NCI-H82 treated with DMSO at 0.1 percent for 48 hours (cell line): ENCODE measurements around the gene CDKAL1.

Experiments used
- DNase-seq: peaks from one replicate; lab custom pipeline; 2025; ENCODE audit not compliant: unreplicated experiment; lab: John Stamatoyannopoulos, UW

CDKAL1 gene

DNA sequence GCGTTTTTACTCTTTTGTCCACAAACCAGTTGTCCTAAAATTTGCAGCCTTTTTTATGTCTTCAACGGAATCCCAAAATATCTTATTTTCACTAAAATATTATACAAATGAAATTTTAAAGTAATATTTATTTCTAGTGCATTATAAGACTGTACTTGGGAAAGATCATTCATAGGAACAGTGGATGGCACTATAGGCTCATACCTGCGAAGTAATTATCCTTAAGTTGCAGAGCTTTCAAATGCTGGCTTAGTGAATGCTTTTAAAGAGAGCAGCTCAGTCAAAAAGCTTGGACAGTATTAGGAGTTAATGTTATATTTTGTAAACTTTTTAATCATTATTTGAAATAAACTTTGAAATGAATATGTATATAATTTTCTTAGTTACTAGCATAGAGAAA lies 254.9 kb downstream of the CDKAL1 start:
- no peak for DNase-seq

DNA sequence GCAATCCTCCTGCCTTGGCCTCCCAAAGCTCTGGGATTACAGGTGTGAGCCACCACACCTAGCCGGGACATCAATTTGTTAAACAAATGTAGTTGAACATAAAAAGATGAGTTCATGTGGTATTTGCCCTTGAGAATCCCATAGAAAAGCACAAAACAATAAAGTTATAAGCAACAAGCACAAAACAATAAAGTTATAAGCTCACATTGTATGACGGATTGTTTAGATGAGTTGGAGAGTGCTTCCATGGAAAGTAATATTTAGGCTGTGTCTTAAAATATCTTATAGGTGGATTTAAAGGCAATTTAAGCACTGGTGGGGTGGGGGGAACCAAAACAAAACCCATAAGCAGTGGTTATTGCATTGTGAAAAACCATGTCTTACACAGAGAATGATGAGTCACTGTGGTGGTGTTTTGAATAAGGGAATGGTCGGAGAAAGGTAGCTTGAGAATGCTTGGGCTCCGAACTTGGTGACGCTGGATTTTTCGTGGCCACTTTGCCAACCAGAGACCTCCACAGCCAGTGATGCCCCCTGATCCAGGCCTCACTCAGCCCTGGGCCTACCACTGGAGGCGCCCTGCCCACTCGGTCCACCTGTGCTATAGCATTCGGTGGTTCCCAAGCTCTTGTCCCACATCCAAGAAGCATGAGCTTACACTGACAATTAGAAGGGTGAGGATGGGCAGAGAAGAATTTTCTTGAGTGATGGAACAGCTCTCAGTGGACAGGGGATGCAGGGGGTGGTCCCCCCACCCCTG lies 256.0 kb downstream of the CDKAL1 start:
- DNase-seq: no peak

DNA sequence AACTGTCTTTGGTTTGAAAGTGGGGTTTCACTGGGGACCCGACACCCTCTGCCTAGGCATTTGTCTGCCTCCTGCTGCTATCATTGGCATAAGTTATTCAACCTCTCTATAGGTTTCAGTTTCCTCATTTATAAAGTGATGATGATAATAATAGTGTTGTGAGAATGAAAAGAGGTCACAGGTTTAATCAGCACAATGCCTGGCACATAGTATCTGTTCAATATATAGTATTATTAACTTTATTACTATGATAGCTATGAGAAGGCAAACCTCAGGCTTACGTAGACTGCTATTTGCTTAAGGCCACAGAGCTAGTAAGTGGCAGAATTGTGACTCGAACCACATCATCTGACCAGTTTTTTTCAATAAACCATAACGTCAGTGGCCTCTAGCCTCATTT lies 256.8 kb downstream of the CDKAL1 start:
- DNase-seq: no peak

DNA sequence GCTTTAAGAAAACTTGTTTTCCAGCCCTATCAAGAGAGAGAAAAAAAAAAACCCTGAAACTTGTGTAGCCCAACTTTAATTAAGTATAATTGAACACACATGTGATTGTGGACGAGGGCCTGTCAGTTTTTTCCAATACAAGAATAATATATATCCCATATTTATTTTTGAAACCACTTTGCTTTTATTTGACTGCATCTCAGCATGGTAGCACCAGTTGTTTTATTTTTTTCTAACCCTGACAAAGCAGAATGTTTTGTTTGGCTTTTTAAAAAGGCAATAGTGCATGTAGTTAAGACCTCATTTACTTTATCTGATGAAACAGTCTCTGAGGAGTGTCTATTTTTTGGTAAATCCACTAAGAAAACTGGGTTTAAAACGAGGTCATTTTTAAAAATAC lies 257.7 kb downstream of the CDKAL1 start:
- no peak for DNase-seq

DNA sequence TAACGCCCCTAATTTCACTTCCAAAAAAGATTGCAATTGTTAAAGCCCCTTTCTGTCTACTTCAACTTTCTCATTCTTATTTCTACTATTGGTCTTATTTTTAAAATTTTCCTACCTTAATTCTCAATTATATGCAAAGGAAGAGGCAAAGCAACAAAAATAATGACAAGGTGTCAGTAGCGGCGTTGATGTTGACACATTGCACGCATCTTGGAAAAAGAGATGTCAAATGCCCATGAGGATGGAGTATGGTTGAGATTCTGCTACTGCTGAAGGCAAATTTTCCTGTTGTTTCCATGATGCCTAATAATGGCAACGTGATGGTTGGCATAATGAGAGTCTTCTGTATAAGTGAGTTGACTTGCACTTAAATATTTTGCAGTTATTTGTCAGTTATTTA lies 258.9 kb downstream of the CDKAL1 start:
- no peak for DNase-seq

DNA sequence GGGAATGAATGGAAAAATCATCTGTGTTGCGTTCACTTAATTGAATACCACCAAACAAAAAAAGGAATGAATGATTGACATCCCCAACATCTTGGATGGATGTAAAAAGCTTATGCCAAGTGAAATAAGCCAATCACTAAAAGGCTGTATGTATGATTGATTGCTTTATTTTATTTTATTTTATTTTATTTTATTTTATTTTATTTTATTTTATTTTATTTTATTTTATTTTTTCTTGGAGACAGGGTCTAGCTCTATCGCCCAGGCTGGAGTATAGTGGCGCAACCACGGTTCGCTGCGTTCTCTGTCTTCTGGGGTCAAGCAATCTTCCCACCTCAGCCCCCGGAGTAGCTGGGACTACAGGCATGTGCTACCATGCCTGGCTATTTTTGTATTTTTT lies 263.3 kb downstream of the CDKAL1 start:
- no peak for DNase-seq

DNA sequence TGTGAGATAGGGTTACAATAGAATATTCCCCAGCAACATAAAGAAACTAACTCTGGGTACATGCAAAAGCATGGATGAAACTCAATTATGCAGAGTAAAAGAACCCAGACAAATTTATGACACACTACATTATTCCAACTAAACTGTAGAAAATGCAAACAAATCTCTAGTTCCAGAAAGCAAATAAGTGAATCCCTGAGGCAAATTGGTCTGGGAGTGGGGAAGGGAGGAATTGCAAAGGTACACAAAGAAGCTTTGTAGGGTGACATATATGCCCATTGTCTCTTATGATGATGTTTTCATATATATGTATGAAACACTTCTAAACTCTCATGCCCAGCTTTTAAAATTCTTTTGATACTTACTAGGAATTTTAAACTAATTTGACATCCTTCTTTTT lies 266.0 kb downstream of the CDKAL1 start:
- no peak for DNase-seq

DNA sequence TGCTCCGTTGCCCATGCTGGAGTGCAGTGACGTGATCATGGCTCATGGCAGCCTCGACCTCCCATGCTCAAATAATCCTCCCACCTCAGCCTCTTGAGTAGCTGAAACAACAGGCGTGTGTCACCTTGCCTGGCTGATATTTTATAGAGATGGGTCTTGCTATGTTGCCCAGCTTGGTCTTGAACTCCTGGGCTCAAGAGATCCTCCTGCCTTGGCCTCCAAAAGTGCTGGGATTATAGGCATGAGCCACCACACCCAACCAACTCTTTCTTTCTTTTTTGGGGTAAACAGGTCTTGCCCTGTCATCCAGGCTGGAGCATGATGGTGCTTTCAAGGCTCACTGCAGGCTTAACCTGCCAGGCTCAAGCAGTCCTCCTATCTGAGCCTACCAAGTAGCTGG lies 266.4 kb downstream of the CDKAL1 start:
- no peak for DNase-seq

DNA sequence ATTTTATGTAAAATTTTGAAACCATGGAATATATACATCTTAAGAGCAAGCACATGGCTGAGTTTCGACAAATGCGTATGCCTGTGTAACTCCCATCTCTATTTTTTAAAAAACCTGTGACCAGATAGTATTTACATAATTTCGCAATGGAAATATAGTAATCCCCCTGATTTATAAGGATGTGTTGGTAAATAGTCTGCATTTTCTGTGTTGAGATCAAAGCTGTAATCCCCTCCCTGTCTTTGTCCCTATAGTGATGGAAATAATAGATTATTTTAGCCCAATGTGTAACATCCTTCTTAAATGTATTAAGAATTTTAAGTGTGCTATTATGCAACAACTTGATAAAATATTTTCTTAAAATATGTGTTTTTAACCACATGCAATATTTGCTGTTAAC lies 267.3 kb downstream of the CDKAL1 start:
- no peak for DNase-seq

DNA sequence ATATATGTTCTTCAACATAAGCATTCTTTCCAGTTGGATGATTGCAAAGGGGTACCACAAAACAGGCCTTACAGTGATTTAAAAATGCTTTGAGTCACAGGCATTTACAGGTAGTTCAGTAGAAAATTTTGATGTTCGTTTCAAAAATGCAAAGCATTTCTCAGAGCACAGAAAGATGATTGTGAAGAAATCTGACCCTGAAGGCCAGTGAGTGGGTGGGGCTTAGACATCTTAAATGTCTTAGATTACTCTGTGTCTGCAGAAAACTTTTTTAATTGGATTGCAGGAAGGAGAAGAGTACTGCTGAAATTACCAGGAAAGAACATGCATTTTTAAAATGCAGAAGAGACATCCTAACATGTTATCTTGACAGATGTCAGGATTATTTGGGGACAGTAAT lies 268.3 kb downstream of the CDKAL1 start:
- peak; percentile 63 for DNase-seq

DNA sequence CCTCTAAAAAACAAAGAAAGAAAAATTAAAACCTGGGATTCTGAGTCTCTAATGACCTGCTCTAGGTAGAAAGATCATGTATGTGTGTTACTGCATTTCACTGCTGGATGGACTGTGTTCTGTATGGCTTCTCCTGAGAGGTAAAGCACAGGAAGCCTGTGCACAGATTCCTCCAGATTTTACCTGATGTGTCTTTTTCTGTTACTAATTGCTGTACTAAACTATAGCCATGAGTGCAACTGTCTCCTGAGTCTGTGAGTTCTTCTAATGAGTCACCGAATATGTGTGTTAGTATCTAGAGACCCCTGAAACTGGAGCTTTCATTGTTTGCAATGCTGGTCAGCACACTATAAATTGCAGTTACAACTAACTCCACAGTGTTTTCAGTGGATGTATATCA lies 270.8 kb downstream of the CDKAL1 start:
- no peak for DNase-seq

DNA sequence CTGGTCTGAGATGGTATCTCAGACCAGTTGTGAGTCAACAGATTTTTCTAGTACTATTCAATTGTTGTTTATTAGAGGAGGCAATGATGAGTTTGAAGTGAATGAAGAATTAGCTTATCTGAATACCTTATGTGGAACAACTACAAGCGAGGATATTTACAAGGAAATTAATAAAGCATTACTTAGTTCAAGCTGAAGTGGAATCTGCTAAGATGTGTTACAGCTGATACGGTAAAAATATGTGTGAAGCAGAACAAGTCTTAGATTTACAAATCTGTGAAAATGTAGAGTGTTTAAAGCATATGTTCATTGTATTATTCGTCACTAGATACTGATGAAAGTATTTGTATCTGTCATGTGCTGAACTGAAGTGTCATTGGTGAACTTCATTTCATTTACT lies 272.4 kb downstream of the CDKAL1 start:
- no peak for DNase-seq

DNA sequence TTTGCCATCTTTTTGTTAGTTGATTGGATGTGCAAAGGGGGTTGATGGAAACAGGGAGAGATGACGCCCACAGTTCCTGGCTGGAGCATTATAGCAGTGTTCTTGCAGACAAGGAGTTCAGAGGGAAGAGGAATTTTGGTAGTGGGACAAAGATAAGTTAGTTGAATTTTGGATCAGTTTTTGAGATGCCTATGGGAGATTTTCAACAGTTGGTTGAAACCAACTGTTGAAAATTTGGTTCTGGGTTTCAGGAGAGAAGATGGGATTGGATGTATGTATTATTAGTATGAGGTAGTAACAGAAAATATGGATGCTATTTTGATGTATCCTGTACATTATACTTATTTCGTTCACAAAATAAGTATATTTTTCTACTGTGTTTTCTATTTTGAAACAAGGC lies 274.2 kb downstream of the CDKAL1 start:
- DNase-seq: no peak

DNA sequence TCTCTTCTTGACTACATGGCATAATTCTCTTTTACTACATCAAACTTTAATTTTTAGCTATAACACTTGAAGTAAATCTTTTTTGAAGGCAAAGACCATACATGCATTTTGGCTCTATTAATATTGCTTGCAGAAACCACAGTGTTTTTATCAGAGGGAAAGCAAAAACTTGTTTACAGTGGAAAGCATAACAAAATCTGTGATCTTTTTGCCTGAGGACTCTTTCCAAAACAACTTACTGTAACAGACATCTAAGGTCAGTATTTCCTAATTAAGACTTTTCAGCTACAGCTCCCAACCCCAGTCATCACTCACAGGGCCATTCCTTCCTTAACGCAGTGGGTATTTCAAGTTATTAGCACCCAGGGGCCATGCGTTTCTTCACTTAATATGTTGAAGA lies 274.7 kb downstream of the CDKAL1 start:
- no peak for DNase-seq

DNA sequence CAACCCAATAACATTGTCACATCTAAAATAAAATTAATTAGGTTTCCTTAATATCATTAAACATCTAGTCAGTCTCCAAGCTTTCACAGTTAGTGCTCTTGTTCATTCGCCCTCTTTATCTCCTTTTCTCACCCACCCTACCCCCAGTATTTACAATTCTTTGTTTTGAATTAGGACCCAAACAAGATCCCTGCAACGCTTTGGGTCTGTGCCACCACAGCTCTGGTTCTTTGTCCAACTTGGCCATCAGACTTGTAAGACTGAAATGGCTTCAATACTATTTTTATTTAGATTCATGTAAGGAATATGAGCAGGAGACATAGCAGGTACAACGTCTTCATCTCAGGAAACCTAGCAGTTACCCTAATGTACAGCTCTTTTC lies 276.5 kb downstream of the CDKAL1 start:
- DNase-seq: no peak

DNA sequence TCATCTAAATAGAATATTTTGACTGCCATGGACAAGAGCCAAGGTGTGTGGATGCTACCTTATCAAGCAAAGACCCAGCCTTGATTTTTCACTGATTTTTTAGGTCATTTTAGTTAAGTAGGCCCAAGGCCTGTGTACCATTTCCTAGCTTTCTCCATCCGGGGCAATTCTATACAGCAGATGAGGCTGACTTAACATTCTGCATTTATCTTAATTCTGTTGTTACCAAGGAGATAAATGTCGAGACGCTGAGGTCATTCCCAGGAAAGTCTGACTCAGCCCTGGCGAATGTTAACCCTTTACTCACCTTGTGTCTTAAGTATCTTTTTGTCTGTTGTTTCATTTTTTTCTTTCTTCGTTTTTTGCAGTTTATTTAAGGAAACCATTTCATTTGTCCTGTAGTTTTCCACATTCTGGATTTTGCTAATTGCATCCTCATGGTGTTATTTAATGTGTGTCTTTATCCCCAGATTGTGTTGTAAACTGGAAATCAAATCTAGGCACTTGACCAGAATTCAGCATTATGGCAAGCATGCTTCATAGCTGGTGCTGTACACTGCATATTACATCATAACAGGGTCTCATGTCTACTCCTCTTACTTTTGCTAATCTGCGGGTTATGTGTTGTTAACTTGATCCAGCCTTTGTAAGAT lies 277.0 kb downstream of the CDKAL1 start:
- no peak for DNase-seq

DNA sequence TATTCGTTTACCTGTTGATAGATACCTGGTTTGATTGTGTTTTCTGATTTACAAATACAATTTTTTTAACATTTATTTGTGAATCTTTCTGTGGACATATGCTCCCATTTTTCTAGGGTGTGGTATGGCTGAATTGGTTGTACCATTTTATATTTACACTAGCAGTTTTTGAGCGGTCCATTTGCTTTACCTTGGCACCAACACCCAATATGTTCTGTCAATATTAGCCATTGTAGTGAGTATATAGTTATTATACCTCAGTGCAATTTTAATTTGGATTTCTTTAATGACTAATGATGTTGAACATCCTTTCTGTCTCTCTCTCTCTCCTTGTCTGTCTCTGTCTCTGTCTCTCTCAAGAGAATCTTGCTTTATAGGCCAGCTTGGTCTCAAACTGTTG lies 278.5 kb downstream of the CDKAL1 start:
- no peak for DNase-seq

DNA sequence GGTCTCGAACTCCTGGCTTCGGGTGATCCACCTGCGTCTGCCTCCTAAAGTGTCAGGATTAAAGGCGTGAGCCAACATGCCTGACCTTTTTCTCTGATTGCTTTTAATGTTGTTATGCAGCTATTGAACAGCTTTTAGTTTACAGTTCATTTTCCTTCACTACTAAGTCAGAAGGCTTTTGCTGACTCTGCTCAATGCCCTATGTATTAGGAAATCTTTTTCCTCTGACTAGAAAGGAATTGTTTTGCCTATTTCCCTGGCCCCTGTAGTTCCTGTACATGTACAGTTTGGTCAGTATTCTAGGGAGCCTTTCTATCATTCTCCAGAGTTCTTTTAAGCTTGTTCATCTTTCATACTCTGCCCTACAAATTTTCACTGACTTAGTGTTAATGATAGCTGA lies 280.2 kb downstream of the CDKAL1 start:
- no peak for DNase-seq

DNA sequence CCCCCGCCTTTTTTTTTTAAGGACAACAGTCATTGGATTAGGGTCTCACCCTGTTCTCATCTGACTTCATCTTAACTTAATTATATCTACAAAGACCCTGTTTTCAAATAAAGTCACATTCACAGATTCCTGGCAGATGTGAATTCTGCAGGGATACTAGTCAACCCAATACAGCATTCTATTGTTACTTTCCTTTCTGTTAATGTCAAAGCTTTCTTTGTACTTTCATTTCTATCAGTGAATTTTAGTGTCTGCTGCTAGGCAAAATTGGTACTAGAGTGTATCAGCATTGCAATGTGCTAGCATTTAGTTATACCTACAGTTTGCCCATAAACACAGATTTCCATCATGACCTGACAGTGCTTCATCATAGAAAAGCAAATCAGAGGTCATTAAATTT lies 281.9 kb downstream of the CDKAL1 start:
- no peak for DNase-seq

DNA sequence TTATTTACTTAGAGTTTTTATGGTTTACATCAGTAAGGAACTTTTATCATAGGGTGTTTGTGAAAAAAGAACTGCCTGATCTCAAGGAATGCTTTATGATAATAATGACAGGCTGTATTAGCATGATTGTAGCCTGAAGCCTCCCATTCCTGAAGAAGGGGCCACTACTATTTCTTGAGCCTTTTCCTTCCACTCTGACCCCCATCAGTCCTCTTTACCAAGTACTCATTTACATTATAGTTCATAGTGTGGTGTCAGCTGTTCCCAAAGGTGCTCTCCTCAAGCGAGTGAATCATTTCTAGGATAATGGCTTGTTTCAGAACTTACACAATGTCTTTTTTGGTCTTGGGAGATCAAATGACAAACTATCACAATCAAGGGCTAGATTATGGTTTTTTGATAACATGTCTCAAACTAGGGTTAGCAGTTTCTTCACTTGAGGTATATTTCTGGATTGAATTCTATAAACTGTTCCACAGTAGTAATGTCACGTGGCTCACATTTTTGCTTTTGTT lies 283.6 kb downstream of the CDKAL1 start:
- no peak for DNase-seq

DNA sequence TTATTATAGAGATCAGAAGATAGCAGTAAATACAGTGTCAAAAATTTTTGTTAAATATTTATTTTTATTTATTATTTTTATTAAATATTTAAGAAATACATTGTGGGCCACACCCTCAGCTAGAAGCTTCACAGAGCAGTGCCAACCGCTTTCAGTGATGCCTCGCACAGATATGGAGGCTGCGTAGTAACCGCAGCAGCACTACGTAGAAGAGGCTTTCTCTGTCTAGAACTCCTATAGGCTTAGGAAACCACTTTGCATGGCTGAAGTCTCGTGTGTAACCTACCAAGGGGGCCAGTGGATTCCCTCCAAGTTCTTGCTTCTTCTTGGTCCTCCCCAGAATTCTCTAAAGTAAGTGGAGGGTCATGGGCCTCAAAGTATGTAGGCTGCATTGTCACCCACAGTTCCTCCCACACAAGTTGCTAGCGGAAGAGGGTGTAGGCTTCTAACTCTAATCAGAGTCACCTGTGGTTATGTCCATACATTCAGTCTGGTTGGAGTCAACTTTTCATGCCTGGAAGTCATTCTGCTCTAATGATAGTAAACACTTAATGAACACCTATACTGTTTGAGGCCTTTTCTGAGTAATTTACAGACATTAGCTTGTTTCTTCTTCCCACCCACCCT lies 285.6 kb downstream of the CDKAL1 start:
- DNase-seq: no peak

DNA sequence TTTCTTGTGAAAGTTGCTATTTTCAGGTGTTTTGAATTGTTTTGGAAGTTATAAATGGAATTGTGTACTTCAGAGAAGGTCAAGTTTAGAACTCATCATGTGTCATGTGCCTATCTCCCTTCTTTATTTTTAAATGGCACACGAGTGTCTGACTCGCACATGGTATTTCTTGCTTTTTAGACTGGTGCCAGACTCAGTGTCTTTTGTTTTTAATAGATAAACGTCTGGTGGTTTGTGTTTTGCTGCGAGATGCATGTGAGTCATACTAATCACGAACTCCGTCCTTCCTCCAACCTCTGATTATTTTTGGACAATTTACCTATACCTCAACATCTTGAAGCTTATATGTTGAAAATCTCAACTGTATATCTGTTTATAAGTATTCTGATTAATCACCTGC lies 292.1 kb downstream of the CDKAL1 start:
- no peak for DNase-seq
